HG03457 (cell line): ENCODE results near the gene CEACAM3.
A peak's percentile ranks its signal among the peaks of the same experiment; 100 is the strongest.

Source experiments
- ATAC-seq: cut with Tn5 transposase; IDR thresholded peaks from one replicate; pipeline ENCODE4 v1.9.1; 2021; ENCODE audit warnings: moderate number of reproducible peaks; ENCODE audit not compliant: unreplicated experiment

Gene CEACAM3

GRCh38 chr19:41843371-41843770, 47.0 kb downstream of the CEACAM3 start:
- no peak for ATAC-seq

GRCh38 chr19:41844601-41845000, 48.2 kb downstream of the CEACAM3 start, which contains the start of gene LYPD4:
Gene LYPD4, minus strand, starts transcription at chr19:41844683. Its CDS starts 5,398 bp downstream, at chr19:41839285.
- ATAC-seq: no peak

- ATAC-seq: no peak
Measured at GRCh38 chr19:41845001-41845050, 48.4 kb downstream of the CEACAM3 start, which contains the start of gene DMRTC2. Gene DMRTC2, plus strand, starts transcription at chr19:41845042. Its CDS starts 2,387 bp downstream, at chr19:41847429.

- ATAC-seq: no peak
Measured at GRCh38 chr19:41845051-41845590, 48.7 kb downstream of the CEACAM3 start.

- no peak for ATAC-seq
Measured at GRCh38 chr19:41847351-41848105, 51.1 kb downstream of the CEACAM3 start.

- no peak for ATAC-seq
Measured at GRCh38 chr19:41848666-41849065, 52.3 kb downstream of the CEACAM3 start.

- ATAC-seq: no peak
Measured at GRCh38 chr19:41849067-41849466, 52.7 kb downstream of the CEACAM3 start.

- no peak for ATAC-seq
Measured at GRCh38 chr19:41850381-41850780, 54.0 kb downstream of the CEACAM3 start.

- ATAC-seq: no peak
Measured at GRCh38 chr19:41851456-41851855, 55.1 kb downstream of the CEACAM3 start.

GRCh38 chr19:41853344-41853743, 57.0 kb downstream of the CEACAM3 start:
- ATAC-seq: no peak

- ATAC-seq: no peak
Measured at GRCh38 chr19:41853768-41854167, 57.4 kb downstream of the CEACAM3 start.

GRCh38 chr19:41859213-41859617, 62.8 kb downstream of the CEACAM3 start:
- ATAC-seq: no peak

GRCh38 chr19:41859618-41860418, 63.4 kb downstream of the CEACAM3 start, which contains the start of gene RPS19:
Gene RPS19, plus strand, starts transcription at chr19:41860255. Its CDS starts 520 bp downstream, at chr19:41860775.
- ATAC-seq: peak; percentile 69

GRCh38 chr19:41860419-41861115, 64.2 kb downstream of the CEACAM3 start:
- ATAC-seq: peak; percentile 23
